Nucleus accumbens (tissue), 56 donors: ENCODE results near the gene DNAJC18.
"Not testable (repeated sequence)": the region's sequence is repeated elsewhere in the genome, so short reads cannot be mapped to it uniquely, and the experiment has no call there.

Experiments used
- DNase-seq, 56 donors: peaks; one replicate each; lab custom pipeline; 2025; lab: John Stamatoyannopoulos, UW

The DNAJC18 gene

GRCh38 chr5:139390639-139391569 lies 48.4 kb downstream of the DNAJC18 start:
- DNase-seq: no peak

- no peak for DNase-seq
Measured at GRCh38 chr5:139389701-139390638, 49.4 kb downstream of the DNAJC18 start, which contains the start of gene MZB1. TSS of gene MZB1 (minus strand) at chr5:139389913. CDS start at chr5:139389856, 57 bp downstream.

- DNase-seq: no peak
Measured at GRCh38 chr5:139388198-139388821, 51.0 kb downstream of the DNAJC18 start.

DNA sequence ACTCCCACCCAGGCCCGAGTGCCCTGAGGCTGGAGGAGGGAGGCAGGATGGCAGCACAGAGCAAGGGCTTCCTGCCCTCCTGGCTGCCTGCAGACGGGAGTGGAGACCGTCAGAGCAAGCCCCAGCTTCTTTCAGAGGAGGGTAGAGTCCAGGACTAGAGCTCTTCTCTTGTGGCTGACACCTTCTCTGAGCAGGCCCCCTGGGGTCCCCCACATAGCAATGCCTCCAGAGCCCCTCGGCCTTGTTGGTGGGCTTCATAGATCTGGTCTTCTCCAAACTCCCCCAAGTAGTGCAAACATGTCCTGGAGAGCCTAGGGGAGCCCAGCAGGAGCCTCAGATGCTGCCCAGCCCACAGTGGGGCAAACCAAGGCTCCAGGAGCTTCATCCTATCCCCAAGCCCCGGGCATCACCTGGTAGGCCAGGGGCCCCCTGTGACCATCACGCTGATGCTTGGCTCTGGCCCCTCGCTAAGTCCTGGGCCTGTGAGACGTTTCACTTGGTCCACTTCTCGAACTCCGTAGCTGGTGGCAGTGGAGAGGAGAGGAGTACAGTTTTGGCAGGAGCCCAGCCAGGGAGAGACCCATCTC lies 51.6 kb downstream of the DNAJC18 start:
- DNase-seq: no peak

DNA sequence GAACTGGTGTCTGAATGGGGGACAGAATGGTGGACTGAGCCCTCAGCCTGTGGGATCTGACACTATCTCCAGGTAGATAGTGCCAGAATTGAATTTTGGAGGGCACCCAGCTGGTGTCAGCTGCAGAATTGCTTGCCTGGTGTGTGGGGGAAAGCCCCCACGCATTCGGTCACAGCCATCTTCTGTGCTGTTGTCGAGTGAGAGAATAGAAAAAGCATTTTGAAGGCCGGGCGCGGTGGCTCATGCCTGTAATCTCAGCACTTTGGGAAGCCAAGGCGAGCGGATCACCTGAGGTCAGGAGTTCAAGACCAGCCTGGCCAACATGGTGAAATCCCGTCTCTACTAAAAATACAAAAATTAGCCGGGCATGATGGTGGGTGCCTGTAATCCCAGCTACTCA lies 52.4 kb downstream of the DNAJC18 start:
- DNase-seq: not testable (repeated sequence)

GRCh38 chr5:139386050-139386438 lies 53.3 kb downstream of the DNAJC18 start:
- no peak for DNase-seq

- DNase-seq: no peak
Measured at GRCh38 chr5:139385061-139386049, 54.0 kb downstream of the DNAJC18 start.

DNA sequence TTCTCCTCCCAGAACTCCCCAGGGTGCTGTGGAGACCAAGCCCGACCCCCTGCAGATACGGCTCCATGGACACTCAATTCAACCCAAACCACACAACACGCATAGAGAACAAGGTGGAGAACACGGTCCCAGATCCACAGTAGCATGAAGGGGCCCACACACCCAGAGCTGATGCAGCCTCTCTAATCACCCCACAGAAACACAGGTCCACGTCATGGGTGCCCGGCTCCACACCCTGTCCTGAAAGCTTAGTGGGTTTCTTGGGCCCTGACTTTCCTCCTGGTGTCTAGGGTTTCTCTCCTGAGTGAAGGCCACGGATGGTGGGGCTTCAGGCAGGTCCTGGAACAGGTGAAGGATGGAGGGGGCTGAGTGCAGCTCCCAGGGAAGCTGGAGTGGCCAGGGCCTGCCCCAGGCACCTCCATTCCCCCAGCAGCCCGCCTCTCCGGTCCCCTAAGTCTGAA lies 54.7 kb downstream of the DNAJC18 start:
- DNase-seq: no peak

DNA sequence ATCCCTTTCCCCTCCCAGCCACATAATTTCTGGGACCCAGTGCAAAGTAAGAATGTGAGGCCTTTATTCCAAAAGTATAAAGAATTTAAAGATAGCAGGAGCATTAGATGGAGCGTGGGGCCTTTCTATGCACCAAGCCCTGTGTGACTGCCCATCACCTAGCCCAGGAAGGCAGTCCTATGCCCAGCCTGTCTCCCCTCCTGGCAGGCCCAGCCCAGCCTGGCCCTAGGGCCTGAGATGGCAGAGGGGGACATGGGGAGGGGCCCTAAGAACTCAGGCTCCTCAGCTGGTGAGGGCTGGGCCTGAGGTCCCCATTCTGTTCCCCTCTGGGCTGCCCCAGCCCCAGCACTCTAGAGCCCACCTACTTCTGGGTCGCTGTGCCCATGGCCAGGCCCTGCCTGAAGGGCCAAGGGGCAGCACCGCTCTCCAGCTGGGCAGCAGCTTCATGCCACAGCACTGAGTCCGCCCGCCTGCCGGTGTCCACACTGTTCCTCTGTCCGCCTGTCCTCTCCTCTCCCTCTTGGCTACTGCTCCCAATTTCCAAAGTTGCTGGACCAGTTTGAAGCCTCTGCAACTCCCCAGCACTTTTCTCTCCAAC lies 55.2 kb downstream of the DNAJC18 start:
- DNase-seq: no peak

- no peak for DNase-seq
Measured at GRCh38 chr5:139383275-139383992, 55.9 kb downstream of the DNAJC18 start, which contains the start of gene SLC23A1. TSS of gene SLC23A1 (minus strand) at chr5:139383297. CDS start at chr5:139383253, 44 bp downstream.

- no peak for DNase-seq
Measured at GRCh38 chr5:139382807-139383206, 56.5 kb downstream of the DNAJC18 start.

GRCh38 chr5:139381837-139382761 lies 57.2 kb downstream of the DNAJC18 start:
- no peak for DNase-seq

DNA sequence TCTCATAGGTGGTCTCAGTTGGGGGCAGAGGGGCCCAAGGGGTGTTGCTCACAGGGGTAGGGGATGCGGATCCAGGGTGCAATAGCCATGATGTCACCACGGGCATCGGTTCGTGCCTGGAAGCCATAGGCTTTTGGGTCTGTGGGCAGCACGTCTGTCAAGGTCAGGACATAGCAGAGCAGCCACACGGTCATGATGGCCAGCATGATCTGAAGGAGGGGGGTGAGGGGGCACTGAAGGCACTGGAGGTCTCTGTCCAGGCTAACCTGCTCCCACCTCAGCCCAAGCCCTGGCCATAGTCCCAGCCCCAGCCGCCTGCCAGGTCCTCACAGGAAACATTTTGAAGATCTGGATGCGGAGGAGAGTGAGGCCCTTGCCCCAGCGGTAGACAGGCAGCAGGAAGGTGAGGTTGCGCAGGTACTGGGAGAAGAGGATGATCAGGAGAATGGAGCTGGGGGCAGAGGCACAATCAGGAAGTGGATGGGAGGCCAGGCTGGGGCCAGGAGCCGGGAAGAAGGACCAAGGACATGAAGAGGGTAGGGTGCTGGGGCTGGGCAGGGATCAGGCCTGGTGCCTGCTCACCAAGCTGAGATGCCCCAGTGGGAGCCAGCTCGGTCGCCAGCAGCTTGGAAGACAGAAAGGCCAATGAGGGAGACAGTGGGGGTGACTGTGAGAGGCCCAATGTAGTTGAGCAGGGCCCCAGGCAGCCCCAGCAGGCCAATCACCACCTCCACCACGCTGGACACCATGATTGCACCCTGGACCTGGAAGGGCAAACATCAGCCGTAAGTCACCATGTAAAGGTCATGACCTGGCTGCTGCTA lies 59.5 kb downstream of the DNAJC18 start:
- no peak for DNase-seq

DNA sequence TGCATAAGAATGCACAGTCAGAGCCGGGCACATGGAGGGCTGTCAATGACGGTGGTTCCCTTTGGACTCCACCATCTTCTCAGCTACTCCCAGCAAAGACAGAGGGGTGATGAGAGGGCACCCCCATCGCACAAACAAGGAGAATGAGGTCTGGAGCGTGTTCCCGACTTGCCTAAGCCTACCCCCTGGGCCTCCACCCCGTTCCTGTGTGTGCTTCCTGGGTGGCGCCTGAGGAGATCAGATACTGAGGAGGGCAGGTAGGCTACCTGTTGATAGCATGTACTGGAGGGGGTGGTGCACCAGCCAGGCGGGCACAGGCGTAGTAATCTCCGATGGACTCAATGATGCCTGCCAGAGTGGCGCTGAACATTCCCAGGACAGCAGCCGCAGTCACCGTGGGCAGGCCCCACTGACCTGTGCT lies 60.4 kb downstream of the DNAJC18 start:
- no peak for DNase-seq

DNA sequence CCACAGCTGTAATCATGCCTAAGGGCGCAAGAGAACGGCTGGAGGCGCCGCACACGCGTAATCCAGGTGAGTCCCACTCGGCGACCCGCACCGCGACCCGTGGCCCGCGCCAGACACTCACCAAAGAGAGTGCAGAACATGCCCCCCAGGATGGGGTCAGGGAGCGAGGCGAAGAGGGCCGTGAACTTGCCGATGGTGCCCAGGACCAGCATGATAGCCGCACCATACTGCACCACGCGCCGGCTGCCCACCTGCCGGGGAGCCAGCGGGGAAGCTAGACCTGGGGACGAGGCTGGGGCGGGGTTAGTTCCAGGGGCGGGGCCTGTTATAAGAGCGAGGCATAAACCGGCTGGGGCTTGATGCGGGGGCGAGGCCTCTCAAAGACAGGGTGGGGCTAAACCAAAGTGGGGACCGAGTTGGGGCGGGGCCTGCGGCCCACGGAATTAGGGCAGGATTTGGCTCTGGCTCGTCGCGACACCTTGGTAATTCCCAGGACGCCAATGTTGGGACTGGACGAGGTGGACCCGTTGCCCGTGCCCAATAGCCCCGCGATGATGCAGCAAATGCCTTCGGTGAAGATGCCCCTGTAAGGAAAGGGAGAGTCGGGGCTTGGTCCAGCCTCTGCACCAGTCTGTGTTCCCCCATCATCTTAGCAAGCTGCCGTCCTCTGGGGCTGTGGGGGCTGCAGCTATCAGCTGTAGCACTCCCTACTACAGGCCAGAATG lies 61.1 kb downstream of the DNAJC18 start:
- no peak for DNase-seq
